T-helper 2 cell treated with Interferon-gamma antibody and Interleukin-4, amounts not matched to agents 100 ng/mL and 5 ng/mL, for 36 hours (primary cell): Measurements from ENCODE around the gene BPI. TPM values are rescaled to one million over a fixed set of nuclear protein-coding genes. Genes with fewer than 3 reads are reported as not detected.
"Not testable (repeated sequence)": the region's sequence is repeated elsewhere in the genome, so short reads cannot be mapped to it uniquely, and the experiment has no call there.

Experiments used
- intact Hi-C: fragments of 100-400 bp; cut with micrococcal nuclease; formaldehyde crosslinking; loops from one replicate; pipeline ENCODE4 v1.15.1; 2023
- total RNA-seq: library from RNA; stranded (reverse); gene quantifications from 2 replicates; pipeline ENCODE4 v1.2.3, GENCODE V29; 2022

BPI gene
- total RNA-seq, 1 donor from 2014 or later: not detected

GRCh38 chr20:38331814-38332213 lies 27.9 kb downstream of the BPI start:
- intact Hi-C loops: no loop called here

GRCh38 chr20:38334016-38334415 lies 30.1 kb downstream of the BPI start:
- intact Hi-C loops: no loop called here

- intact Hi-C loops: no loop called here
Measured at GRCh38 chr20:38336726-38337125, 32.8 kb downstream of the BPI start.

- intact Hi-C loops: no loop called here
Measured at GRCh38 chr20:38337561-38338140, 33.7 kb downstream of the BPI start.

- intact Hi-C loops: no loop called here
Measured at GRCh38 chr20:38338849-38339520, 35.0 kb downstream of the BPI start.

GRCh38 chr20:38339521-38339896 lies 35.6 kb downstream of the BPI start:
- intact Hi-C loops: not testable (repeated sequence)

GRCh38 chr20:38339997-38340396 lies 36.0 kb downstream of the BPI start:
- intact Hi-C loops: no loop called here

GRCh38 chr20:38340693-38341092 lies 36.7 kb downstream of the BPI start:
- intact Hi-C loops: no loop called here

- intact Hi-C loops: no loop called here
Measured at GRCh38 chr20:38342216-38342615, 38.3 kb downstream of the BPI start.

- intact Hi-C loops: no loop called here
Measured at GRCh38 chr20:38342713-38343310, 38.9 kb downstream of the BPI start.

- intact Hi-C loops: no loop called here
Measured at GRCh38 chr20:38343311-38344106, 39.6 kb downstream of the BPI start.

- intact Hi-C loops: no loop called here
Measured at GRCh38 chr20:38344107-38344701, 40.2 kb downstream of the BPI start.

GRCh38 chr20:38345643-38346042 lies 41.7 kb downstream of the BPI start:
- intact Hi-C loops: no loop called here

GRCh38 chr20:38346247-38346651 lies 42.3 kb downstream of the BPI start, which contains the start of gene LBP:
TSS of gene LBP (plus strand) at chr20:38346482. CDS start at chr20:38346517, 35 bp downstream.
- intact Hi-C loops: no loop called here

GRCh38 chr20:38346741-38347140 lies 42.8 kb downstream of the BPI start:
- intact Hi-C loops: no loop called here

- intact Hi-C loops: no loop called here
Measured at GRCh38 chr20:38349856-38350255, 45.9 kb downstream of the BPI start.

- intact Hi-C loops: no loop called here
Measured at GRCh38 chr20:38350879-38351775, 47.2 kb downstream of the BPI start.

- intact Hi-C loops: no loop called here
Measured at GRCh38 chr20:38353316-38353715, 49.4 kb downstream of the BPI start.

- intact Hi-C loops: no loop called here
Measured at GRCh38 chr20:38354227-38354626, 50.3 kb downstream of the BPI start.

GRCh38 chr20:38355161-38356012 lies 51.4 kb downstream of the BPI start:
- intact Hi-C loops: no loop called here
